Left cardiac atrium (tissue), 4 donors: ENCODE data around the gene LRP8. TPM values are rescaled to one million over a fixed set of nuclear protein-coding genes. Genes with fewer than 3 reads are reported as not detected.
"Not testable (repeated sequence)": the region's sequence is repeated elsewhere in the genome, so short reads cannot be mapped to it uniquely, and the experiment has no call there.

Experiments used
- ATAC-seq, 2 donors: fragments of 200-7000 bp; cut with Tn5 transposase; one replicate each; pipeline ENCODE4 v1.9.1; 2020; ENCODE audit warnings: mild to moderate bottlenecking in 2 of 2, moderate library complexity in 2 of 2
- DNase-seq: peaks from one replicate; pipeline ENCODE4 v3.0.0-alpha.2; 2020
- intact Hi-C, 2 donors: fragments of 100-400 bp; cut with DNase I; formaldehyde crosslinking; loops; one replicate each; pipeline versions ENCODE4 v1.14.1 to v1.15.1; 2022 to 2023
- total RNA-seq, 2 donors: library from RNA; stranded (reverse); fragmentation: NEBNext Ultra II Directional; extraction: Animal tissue kit (Norgen Biotek cat#: 25700); gene quantifications; one replicate each; pipeline ENCODE4 v1.2.1, GENCODE V29; 2021
- donor health status: DM: no; HTN: yes; CAD: no.
- donor health status: DM: no; HTN: yes; CAD: no; lungs with severe emphysema.
- donor health status: DM: yes; HTN: yes; CAD: no.
- donor health status: Dilated cardiomyopathy.

The LRP8 gene
- total RNA-seq, 2 donors from 2014 or later = 1.7 to 4.1 TPM

DNA sequence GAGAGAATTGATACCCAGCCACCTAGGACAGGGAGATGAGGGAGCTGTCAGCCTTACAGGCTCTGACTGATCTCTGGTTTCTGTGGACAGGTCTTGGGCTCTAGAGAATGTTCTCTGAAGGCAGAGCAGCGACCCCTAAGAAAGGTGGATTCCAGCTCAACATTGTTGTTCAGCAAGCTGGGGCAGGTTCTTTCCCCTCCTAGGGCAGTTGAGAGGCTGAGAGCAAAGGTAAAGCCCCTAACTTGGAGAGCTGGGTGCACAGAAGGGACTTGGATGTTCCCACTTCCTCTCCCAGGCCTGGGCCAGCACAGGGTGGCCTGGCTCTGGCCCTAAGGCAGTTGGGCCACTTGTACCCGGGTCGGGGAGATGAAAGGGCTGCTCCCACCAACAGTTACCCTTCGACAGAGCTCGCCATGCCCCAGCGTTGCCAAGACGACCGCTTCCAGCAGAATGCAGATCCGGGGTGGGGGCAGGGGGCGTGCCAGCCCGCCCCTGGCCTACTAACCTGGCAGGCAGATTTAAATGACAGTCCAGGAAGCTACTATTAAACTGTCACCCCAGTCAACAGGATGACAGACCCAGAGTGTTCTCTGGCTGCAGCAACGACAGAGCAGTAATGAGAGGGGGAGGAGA lies 31.6 kb downstream of the LRP8 start:
- ATAC-seq (no peak), DNase-seq (no peak)
- intact Hi-C loops = no loop called here

DNA sequence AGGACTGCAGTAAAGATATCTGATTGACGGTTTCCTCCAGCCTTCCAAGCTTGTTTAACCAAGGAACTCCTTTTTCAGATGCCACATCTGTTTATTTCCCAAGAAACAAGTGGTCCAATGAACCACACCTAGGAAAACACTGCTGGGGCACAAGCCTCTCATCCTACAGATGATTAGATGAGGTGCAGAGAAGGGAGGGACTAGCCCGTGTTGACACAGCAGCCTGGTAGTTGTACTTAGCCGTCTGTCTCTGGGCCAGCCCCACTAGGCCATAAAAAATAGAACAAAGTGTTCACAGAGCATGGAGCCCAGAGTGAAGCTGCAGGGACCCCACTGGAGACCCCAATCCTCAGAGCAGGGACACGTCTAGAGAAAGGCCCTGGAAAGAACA lies 32.1 kb downstream of the LRP8 start:
- DNase-seq = no peak
- peak in 1 of 2 donors; percentile 13 for ATAC-seq
- intact Hi-C loops = no loop called here

DNA sequence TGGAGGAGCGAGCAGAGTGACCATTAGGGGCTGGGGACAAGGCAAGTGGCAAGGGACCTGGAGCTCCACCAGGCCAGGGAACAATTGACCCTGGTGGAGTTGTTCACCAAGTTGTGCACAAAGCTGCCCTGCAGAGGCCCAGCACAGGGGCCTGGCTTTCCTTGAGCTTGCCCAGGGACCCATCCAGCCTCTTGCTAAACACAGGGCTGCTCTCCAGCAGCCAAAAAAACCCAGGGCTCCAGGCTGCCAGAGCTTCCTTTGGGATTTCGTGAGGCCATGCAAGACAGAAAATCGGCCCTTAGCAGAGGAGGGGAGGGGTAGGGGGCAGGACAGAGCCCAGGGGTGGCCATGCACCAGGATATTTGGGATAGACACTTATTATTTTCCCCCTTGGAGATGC lies 32.6 kb downstream of the LRP8 start:
- intact Hi-C loops = no loop called here
- no peak for DNase-seq
- peak in 1 of 2 donors; percentile 67 for ATAC-seq

DNA sequence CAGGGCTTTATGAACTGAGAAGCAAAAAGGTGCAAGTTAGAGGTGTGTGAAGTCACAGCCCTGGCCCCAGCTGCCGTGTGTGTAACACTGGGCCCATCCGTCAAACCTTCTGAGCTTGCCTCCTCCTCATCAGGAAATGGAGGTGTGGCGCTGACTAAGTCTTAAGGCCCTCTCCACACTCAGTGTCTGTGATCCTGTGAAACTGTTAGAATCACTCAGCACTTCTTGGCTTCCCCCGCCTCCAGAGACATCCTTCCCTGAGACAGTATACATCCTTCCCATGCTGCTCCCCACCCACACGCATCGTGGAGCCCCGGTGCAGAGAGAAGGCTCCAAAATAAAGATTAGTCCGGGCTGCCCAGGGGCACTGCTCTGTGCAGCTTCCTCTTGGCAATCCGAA lies 33.3 kb downstream of the LRP8 start:
- intact Hi-C loops = no loop called here
- DNase-seq (no peak), ATAC-seq (no peak)

DNA sequence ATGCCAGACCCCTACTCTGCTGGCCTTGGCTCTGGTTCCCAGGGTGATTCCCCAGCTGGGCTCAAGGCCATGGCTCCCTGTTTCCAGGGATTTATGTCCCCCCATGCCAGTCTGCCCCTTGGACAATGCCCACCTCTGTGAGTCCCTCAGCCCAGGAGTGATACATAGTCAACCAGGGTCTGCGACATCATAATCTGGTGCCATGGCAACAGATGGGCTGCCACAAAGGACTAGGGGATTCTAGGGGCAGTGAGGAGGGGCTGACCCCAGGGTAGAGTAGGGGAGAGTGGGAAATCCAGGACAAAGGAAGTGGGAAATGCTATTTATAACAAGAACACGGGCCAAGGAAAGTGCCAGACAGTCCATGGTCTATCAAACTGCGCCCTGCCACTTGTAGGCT lies 33.8 kb downstream of the LRP8 start:
- intact Hi-C loops = no loop called here
- DNase-seq (no peak), ATAC-seq (no peak)

DNA sequence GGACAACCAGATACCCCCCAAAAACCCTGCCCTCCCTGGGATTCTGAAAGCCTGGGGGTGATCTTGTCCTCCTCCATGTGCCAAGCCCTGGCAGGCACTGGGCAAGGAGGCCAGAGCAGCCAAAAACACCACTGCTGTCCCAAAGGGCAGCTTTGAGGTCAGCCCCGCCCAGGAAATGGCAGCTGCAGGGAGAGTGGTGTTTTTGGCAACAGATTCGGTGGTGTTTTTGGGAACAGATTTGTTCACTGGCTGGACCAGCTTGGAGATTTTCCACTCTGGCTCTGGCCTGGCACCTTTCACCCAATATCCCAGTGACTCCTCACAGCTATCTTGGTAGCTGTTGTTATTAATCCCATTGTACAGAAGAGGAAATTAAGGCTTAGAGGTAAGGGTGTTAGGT lies 34.7 kb downstream of the LRP8 start:
- intact Hi-C loops = no loop called here
- ATAC-seq (peak; percentile 32 to 40), DNase-seq (peak; percentile 51)

DNA sequence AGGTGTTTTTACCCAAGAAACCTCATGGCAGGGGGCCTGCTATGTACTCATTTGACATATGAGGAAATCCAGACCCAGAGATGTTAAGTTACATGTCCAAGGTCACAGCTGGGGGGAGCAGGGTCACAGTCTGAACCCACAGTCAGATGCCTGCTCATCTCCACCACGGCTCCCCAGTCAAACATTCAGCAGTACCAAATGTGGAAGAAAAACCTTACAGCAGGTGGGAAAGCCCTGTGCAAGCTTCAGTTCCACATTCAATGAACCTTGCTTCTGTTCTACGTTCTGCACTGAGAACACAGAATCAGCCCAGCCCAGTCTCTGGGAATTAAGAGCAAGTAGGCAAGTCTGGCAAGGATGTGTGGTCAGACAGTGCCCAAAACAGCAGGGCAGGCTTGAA lies 35.2 kb downstream of the LRP8 start:
- intact Hi-C loops = no loop called here
- DNase-seq = no peak
- peak in 1 of 2 donors; percentile 11 for ATAC-seq

DNA sequence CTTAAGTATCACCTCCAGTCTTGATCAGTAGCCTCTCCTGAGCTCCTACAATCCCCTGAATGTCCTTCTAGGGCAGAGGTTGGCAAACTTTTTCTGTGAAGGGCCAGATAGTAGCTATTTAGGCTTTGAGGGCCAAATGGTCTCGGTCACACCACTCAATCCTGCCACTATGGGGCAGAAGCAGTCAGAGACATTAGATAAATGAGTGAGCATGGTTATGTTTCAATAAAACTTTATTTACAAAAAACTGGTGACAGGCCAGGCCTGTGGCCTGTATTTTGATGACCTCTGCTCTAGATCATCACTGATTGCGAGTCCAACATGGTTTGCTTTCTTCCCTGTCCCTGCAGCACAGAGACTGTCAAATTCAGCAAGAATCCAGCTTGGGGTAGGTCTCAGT lies 36.3 kb downstream of the LRP8 start:
- DNase-seq (no peak), ATAC-seq (no peak)
- intact Hi-C loops = no loop called here

DNA sequence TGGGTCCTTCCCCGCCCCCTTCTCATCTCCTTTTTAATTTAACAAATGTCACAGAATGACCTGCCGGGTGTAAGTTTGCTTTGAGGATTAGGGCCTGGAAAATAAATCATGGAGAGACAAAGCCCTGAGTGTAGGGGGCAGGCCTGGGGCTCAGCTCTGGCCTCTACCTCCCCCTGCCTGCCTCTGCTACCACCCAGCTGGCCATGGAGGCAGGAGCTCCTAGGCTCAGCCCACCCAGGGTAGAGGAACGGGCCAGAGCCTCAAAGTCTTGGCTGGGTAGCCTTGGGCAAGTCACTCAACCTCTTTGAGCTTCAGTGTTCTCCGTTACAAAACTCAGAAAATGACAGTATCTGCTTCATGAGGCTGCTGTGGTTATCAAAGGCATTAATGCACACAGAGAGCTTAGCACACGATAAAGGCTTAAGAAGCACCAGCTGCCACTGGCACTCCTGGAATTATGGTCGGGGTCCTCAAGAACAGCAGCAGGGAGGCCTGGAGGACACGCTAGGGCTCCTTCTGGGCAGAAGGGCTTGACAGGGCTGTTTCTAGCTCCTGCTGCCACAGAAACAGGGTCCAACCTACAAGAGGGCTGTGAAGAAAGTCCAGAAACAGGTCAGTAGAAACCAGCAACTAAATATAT lies 39.0 kb downstream of the LRP8 start:
- DNase-seq (no peak), ATAC-seq (no peak)
- intact Hi-C loops = no loop called here

DNA sequence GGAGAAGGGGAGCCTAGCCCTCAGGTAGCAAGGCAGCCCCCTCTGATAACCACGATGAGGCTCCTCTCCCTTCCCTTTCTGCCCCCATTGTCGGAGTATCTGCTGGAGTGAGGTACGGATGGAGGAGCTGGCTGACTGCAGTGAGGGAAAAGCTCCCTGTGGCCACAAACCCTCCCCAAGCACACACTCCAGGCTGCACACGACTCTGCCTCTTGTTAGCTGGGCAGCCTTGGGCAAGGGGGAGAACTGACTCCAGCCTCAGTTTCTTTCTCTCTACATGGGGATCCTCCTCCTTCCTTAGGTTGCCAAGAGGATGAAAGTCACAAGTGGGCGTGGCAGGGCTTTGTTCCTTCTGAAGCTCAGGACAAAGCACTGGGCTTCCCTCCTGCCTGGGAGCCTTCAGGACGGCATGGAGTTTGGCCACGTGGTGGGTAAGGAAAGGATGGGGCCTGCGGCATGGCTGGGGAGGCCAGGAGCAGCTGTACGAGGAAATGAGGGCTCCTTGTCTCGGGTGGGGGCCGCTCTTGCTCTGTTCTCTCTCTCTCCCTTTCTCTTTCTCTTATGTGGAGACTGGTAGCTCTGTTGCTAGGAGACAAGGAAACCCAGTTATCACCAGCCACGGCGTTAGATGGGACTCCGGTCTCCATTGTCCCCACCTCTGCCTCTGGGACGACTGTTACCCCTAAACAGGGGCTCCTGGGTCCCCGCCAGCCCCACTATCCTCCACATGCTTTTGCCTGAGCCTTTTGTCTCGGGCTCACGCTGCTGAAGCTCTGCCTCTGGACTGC lies 39.7 kb downstream of the LRP8 start:
- ATAC-seq = no peak
- no peak for DNase-seq
- intact Hi-C loops = no loop called here

DNA sequence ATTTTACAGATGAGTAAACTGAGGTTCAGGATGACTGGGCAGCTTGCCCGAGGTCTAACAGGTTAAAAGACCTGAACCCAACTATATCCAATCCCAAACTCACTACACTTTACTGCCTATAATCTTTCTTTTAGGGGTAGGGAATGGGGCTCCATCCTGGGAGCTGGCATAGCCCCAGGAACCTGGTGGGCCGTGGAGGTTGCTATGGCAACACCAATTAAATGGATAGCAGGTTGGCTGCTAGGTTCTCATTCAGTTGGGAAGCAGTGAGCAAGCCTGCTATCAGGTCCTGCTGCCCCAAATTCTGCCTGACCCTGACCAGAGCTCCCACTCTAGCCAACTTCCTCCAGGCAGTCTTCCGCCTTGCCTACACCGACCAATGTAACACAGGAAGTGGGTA lies 40.9 kb downstream of the LRP8 start:
- DNase-seq = no peak
- intact Hi-C loops = no loop called here
- ATAC-seq = no peak

DNA sequence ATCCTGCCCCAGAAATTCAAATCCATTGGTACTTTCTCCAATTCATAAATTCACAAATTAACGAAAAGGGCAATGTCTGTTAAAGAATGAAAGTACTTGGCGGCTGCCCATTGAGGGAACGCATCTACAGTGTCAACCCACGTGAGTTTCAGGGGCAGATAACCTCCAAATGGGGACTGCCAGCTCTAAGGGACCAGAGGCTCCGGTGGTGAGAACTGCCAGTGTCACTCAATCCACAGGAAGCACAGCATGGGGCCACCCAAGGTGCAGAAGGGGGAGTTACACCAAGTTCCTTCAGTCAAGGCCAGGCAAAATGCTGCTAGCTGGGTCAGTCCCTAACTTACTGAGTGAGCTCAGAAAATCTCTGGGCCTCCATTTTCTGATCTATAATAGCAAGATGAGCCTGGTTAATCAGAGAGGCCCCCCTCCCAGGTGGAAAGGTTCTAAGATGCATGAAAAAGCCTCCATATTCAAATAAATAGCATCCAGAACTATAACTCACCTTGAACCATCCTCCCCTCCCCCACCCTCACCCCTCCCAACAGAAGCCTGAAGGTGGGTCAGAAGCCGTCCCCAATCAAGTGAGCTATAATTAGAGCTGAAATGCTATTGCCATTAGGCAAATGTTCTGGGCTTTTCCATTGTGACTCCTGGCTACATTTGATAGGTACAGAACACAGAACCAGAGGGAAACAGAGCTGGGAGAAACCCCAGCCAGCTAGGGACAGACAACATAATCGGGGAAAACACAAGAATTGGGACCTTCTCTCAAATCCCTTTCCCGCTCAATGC lies 41.7 kb downstream of the LRP8 start:
- no peak for DNase-seq
- no peak for ATAC-seq
- intact Hi-C loops = no loop called here

DNA sequence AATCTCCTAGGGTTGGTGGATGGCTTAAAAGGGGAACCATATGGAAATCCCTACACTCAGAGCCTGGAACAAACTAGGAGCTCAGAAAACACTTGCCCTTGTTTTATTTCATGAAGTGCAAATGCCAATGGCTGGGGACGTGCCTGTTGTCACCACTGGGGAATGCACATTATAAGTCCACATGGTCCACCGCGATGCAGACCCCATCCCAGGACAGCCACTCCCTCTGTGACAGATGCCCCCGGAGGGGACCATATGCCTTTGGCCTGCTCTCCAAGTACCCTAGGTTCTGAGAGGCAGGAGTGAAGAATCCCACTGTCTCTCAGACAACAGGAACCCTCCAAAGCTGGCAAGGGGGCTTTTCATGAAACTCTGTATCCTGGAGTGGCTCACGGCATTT lies 42.3 kb downstream of the LRP8 start:
- intact Hi-C loops = no loop called here
- no peak for ATAC-seq
- DNase-seq = no peak

DNA sequence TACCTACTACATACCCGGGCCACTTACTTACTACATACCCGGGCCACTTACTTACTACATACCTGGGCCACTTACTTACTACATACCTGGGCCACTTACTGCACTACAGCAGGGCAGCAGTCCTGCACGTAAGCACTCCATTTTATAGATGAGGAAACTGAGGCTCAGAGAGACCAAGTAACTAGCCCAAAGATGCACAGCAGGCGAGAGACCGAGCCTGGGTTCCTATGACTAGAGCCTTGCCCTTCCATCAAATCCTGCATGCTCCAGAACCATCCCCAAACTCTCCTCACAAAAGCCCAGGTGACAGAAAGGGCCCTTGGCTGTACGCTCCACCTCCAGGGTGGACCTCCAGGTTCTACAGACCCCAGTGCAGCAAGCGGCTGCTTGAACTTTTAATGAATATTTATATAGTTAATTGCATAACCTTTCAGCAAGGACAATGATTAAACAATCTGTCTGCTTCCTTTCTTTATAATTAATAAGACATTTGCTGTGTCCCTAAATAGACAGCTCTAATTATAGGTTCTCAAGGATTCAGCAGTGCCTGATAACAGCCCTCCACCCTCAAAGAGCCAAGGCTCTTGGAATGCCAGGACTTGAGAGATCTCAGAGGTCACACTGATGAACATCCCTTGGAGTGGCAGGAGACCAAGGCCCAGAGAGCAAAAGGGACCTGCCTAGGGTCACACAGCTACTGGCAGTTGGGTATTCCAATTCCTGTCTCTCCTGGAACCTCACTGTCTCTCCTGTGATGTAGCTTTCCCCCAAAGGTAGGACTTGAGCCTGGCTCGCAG lies 43.4 kb downstream of the LRP8 start:
- intact Hi-C loops = no loop called here
- ATAC-seq (no peak), DNase-seq (no peak)

DNA sequence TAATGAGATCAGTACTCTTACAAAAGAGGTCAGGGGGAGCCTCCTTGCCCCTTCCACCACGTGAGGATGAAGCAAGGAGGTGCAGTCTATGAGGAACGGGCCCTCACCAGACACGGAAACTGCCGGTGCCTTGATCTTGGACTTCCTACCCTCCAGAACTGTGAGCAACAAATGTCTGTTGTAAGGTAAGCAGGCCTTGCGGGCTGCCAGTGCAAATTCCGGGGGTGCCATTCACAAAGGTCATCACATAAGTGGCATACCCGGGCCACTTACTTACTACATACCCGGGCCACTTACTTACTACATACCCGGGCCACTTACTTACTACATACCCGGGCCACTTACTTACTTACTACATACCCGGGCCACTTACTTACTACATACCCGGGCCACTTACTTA lies 44.7 kb downstream of the LRP8 start:
- DNase-seq, intact Hi-C loops, ATAC-seq: not testable (repeated sequence)

DNA sequence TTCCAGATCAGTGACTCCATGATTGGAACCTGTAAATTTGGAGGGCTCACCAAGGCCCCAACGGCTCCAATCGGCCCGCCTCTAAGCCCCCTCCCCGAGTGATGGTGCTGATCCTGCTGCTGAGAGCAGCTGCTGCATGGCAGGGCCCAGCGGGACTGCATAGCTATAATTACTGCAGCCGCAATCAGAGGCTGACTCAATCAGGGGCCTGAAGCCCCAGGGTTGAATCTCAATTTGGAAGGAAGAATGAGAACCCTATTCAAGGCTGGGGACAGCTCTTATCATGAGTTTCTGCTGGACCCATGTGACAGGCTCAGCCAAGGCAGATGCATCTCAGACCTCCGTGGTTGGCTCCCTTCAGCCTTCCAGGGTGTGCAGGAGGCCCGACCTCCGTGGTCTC lies 46.7 kb downstream of the LRP8 start:
- intact Hi-C loops = no loop called here
- ATAC-seq = no peak

DNA sequence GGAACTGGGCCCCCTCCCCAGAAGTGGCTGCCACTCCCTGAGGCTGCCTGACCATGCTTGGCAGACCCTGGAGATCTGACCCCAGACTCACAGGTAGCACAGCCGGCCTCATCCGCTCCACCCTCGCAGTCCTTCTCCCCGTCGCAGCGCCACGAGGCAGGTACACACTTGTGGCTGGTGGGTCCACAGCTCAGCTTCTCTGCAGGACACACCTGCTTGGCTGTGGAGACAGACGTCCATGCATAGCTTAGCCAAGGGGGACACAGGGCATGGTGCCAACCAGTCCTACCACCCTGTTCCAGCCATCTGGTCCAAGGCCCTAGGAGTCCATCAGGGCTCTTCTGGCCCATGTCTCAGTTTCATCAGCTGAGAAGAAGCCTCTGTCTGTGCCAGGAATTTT lies 47.4 kb downstream of the LRP8 start:
- DNase-seq (no peak), ATAC-seq (no peak)
- intact Hi-C loops = no loop called here

More for the DNA sequence above, 46.7 kb downstream of the LRP8 start:
- no peak for DNase-seq

DNA sequence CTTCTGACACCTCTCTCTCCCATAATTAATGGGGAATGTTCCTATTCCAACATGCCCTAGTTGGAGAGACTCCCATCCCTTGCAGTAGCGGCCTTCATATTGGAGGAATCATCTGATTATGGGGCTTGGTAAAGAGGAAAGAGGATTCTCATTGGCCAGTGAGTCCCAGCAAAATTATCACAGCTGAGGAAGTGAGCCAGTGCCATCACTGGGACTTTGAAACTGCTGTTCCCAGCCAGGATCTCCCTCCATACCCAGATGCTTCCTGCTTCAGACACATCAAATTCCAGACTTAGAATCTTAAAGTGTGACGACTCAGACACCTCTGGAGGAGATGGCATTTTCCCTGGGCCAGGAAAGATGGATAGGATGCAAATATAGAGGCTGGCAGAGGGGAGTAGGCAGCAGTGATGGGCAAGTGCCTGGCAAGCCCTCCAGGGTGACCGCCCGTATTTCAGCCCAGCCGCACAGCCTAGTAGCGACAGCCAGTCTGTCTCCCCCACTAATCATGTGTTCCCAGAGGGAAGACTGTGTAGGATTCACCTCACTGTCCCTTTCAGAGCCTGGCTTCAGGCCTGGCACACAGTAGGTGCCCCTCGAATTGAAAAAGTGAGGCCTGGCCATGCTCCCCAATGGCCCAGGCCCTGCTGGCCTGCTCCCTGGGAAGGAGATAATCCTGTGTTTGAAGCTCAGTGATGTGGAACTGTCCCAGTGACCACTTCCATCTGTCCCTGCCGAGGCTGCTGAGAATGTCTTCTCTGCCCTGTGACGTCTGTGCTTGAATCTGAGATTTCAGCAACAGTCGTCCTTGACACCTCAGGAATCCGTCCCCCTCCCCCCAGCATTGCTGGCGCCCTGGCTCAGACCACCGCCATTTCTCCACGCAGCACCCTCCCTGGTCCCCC lies 48.3 kb downstream of the LRP8 start:
- intact Hi-C loops = loop anchor here in 1 of 2 donors (10.0 kb wide), 1 partner anchor 475 kb away; no protein-coding TSS in a partner anchor
- DNase-seq = no peak
- ATAC-seq = no peak
